Effector memory CD4-positive, alpha-beta T cell (primary cell): ENCODE data around the gene ZNF622.
"Not testable (repeated sequence)": the region's sequence is repeated elsewhere in the genome, so short reads cannot be mapped to it uniquely, and the experiment has no call there.

ENCODE experiments used
- DNase-seq, 3 donors: peaks; one replicate each; pipeline ENCODE4 v3.0.0-alpha.2; 2020
- H3K27ac ChIP-seq: 2 replicates; pipeline ENCODE4 v1.7.0; 2013; ENCODE audit warnings: mild to moderate bottlenecking, low read length, moderate library complexity; ENCODE audit not compliant: insufficient read depth, poor library complexity, severe bottlenecking
- H3K27me3 ChIP-seq: replicated peaks from 2 replicates; pipeline ENCODE4 v1.7.0; 2013; ENCODE audit warnings: mild to moderate bottlenecking, low read length; ENCODE audit not compliant: insufficient read depth, control insufficient read depth, poor library complexity, severe bottlenecking
- H3K36me3 ChIP-seq: 2 replicates; pipeline ENCODE4 v1.7.0; 2013; ENCODE audit warnings: mild to moderate bottlenecking, low read length, moderate library complexity; ENCODE audit not compliant: control insufficient read depth, insufficient read depth
- H3K4me1 ChIP-seq: 2 replicates; pipeline ENCODE4 v1.7.0; 2013; ENCODE audit warnings: low read length, mild to moderate bottlenecking; ENCODE audit not compliant: control insufficient read depth, insufficient read depth, poor library complexity, severe bottlenecking
- H3K4me3 ChIP-seq: 2 replicates; pipeline ENCODE4 v1.7.0; 2013; ENCODE audit warnings: low read length, low read depth, mild to moderate bottlenecking; ENCODE audit not compliant: insufficient read depth, poor library complexity, severe bottlenecking
- H3K9me3 ChIP-seq: 2 replicates; pipeline ENCODE4 v1.7.0; 2013; ENCODE audit warnings: mild to moderate bottlenecking, low read length, moderate library complexity; ENCODE audit not compliant: control insufficient read depth

ZNF622 gene

GRCh38 chr5:16446993-16447392 is 18.6 kb downstream of the ZNF622 start:
- no peaks in the 10 kb centered on the region for H3K9me3 ChIP-seq
- no peak overlapping the region for H3K27ac ChIP-seq
- H3K27me3 ChIP-seq, result no peaks in the 10 kb centered on the region
- no peak overlapping the region for H3K4me3 ChIP-seq
- H3K36me3 ChIP-seq, result peaks cover 41% of the 10 kb centered on the region
- DNase-seq, result no peak
- H3K4me1 ChIP-seq, result no peaks in the 10 kb centered on the region

DNA sequence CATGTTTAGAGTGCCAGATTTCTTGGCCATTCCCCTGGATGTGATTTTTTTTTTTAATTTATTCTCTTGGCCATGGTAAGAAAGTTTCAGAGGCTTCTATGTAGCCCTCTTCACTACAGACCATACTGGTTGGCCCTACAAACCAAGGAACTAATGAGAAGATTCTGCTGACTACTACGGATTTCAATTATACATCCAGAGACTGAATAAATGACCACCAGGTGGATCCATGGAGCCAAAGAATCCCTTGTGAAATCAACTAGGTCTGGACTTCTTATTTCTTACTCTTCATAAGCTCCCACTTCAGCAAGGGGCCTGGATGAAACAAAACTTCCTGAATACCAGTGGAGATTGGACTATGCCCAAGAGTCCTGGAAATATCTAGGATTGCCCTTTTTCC is 27.6 kb downstream of the ZNF622 start:
- Histone ChIP-seq H3K27ac (no peak overlapping the region), H3K4me1 (no peaks in the 10 kb centered on the region), H3K4me3 (no peak overlapping the region), H3K27me3 (no peaks in the 10 kb centered on the region), H3K36me3 (no peaks in the 10 kb centered on the region), H3K9me3 (no peaks in the 10 kb centered on the region)
- no peak for DNase-seq

DNA sequence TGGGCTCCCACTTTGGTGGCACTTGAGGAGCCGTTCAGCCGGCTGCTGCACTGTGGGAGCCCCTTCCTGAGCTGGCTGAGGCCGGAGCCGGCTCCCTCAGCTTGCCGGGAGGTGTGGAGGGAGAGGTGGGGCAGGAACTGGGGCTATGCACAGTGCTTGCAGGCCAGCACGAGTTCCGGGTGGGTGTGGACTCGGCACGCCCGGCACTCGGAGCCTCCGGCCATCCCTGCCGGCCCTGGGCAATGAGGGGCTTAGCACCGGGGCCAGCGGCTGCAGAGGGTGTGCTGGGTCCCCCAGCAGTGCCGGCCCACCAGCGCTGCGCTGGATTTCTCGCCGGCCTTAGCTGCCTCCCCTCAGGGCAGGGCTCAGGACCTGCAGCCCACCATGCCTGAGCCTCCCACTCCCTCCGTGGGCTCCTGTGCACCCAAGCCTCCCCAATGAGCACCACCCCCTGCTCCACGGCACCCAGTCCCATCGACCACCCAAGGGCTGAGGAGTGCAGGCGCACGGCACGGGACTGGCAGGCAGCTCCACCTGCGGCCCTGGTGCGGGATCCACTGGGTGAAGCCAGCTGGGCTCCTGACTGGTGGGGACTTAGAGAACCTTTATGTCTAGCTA is 29.4 kb downstream of the ZNF622 start:
- not testable (repeated sequence) for H3K4me1 ChIP-seq, H3K36me3 ChIP-seq, H3K4me3 ChIP-seq, H3K27me3 ChIP-seq, DNase-seq, H3K27ac ChIP-seq, H3K9me3 ChIP-seq

- H3K4me1 ChIP-seq, result no peaks in the 10 kb centered on the region
- DNase-seq, result no peak
- H3K36me3 ChIP-seq, result no peaks in the 10 kb centered on the region
- no peak overlapping the region for H3K4me3 ChIP-seq
- H3K9me3 ChIP-seq, result no peaks in the 10 kb centered on the region
- no peaks in the 10 kb centered on the region for H3K27me3 ChIP-seq
- H3K27ac ChIP-seq, result no peak overlapping the region
These were observed 34.1 kb downstream of the ZNF622 start for GRCh38 chr5:16431490-16431889.

- no peak for DNase-seq
- Histone ChIP-seq H3K4me3 (no peak overlapping the region), H3K9me3 (no peaks in the 10 kb centered on the region), H3K27ac (no peak overlapping the region), H3K4me1 (no peaks in the 10 kb centered on the region), H3K36me3 (no peaks in the 10 kb centered on the region), H3K27me3 (no peaks in the 10 kb centered on the region)
These were observed 35.1 kb downstream of the ZNF622 start for GRCh38 chr5:16430349-16431089.

- H3K9me3 ChIP-seq, result no peaks in the 10 kb centered on the region
- H3K4me1 ChIP-seq, result no peaks in the 10 kb centered on the region
- no peak overlapping the region for H3K4me3 ChIP-seq
- H3K36me3 ChIP-seq, result no peaks in the 10 kb centered on the region
- DNase-seq, result no peak
- H3K27ac ChIP-seq, result no peak overlapping the region
- no peaks in the 10 kb centered on the region for H3K27me3 ChIP-seq
These were observed 37.2 kb downstream of the ZNF622 start for GRCh38 chr5:16428359-16428758.

- Histone ChIP-seq H3K36me3 (no peaks in the 10 kb centered on the region), H3K27ac (no peak overlapping the region), H3K27me3 (no peaks in the 10 kb centered on the region), H3K4me3 (no peak overlapping the region), H3K9me3 (no peaks in the 10 kb centered on the region), H3K4me1 (no peaks in the 10 kb centered on the region)
- DNase-seq, result no peak
These were observed 38.0 kb downstream of the ZNF622 start for GRCh38 chr5:16427587-16427986.

GRCh38 chr5:16418471-16418922 is 47.1 kb downstream of the ZNF622 start:
- no peak for DNase-seq
- Histone ChIP-seq H3K27ac (no peak overlapping the region), H3K9me3 (no peaks in the 10 kb centered on the region), H3K36me3 (no peaks in the 10 kb centered on the region), H3K4me1 (no peaks in the 10 kb centered on the region), H3K27me3 (no peaks in the 10 kb centered on the region), H3K4me3 (no peak overlapping the region)

GRCh38 chr5:16417398-16418074 is 48.1 kb downstream of the ZNF622 start:
- no peaks in the 10 kb centered on the region for H3K36me3 ChIP-seq
- DNase-seq, result no peak
- H3K4me1 ChIP-seq, result no peaks in the 10 kb centered on the region
- H3K4me3 ChIP-seq, result no peak overlapping the region
- no peaks in the 10 kb centered on the region for H3K27me3 ChIP-seq
- H3K27ac ChIP-seq, result no peak overlapping the region
- no peaks in the 10 kb centered on the region for H3K9me3 ChIP-seq

DNA sequence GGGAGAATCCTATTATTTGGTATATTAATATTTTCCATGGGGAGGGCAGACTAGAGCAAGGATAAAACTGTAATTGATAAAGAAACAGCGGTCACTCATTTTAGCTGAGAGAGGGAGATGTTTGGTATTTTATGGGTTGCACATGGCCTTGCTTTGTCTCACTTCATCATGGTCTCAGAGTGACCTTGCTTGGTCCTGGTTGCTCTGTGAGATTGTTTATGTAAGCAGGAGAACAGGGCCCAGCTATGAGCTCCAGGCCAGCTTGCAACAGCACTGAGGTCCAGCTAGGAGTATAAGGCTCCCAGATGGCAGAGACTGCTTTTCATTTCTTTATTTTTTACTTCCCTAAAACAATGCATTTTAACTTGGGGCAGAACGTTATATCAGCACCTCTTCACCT is 50.7 kb downstream of the ZNF622 start:
- no peak for DNase-seq
- Histone ChIP-seq H3K27ac (no peak overlapping the region), H3K36me3 (no peaks in the 10 kb centered on the region), H3K4me1 (no peaks in the 10 kb centered on the region), H3K9me3 (no peaks in the 10 kb centered on the region), H3K4me3 (no peak overlapping the region), H3K27me3 (no peaks in the 10 kb centered on the region)
